ENCODE results near the gene HOXC13. TPM values are rescaled to one million over a fixed set of nuclear protein-coding genes. Genes with fewer than 3 reads are reported as not detected.

Gene HOXC13
- total and polyA plus RNA-seq, 2 experiments from 2014 or later: 0.20 to 0.69 TPM

DNA sequence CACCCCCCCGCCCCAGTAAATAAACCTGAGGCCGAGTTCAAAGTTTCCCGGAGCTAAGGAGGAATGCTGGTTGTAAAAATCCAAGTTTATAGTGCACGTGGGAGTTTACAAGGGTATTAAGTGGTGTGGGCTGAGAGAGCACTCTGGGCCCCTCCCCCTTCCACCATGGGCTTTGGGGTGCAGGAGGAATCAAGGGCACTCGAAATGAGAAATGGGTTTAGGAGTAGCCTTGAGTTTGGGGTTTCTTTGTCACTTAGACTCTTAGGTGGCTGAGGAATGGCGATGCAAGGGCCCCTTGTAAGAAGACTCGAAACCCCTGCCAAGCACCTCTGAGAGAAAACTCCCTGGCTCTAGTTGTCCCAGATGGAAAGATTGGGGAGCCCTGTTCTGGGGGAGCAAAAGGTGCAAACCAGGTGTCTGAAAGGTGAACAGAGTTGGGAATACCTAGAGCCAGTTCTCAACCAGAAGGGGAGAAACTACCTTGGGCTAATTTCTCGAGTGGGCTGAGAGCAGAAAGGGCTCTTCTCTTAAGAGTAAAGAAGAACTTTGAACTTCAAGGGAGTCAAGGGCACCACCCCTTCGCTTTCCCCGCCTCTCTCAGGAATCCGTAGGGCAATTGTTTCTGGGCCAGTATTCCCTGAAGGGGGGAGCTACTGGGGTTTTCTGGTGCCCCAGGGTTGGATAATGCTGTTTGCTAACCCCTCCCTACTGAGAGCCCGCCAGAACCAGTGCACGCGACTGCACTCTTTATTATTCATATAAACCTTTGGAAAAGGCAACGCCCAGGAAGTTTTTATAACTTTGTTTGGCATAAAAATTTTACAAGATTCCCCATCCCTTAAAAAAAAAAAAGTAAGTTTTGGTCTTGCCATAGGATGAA is 40.1 kb downstream of the HOXC13 start:
- Histone ChIP-seq H3K4me2 (peak overlapping the region; percentile 72), H4K20me1 (ENCODE audit: insufficient read depth, poor library complexity, severe bottlenecking) (no peaks in the 10 kb centered on the region), H3K9me3 (ENCODE audit: low read depth) (no peaks in the 10 kb centered on the region), H3K79me2 (no peaks in the 10 kb centered on the region), H3K9me2 (replicated peaks; ENCODE audit: insufficient read depth) (no peaks in the 10 kb centered on the region), H3K4me1 (ENCODE audit: insufficient read depth) (peaks cover 34% of the 10 kb centered on the region), H3K27me3 (peaks cover 90% of the 10 kb centered on the region), H3K4me3 (no peak overlapping the region), H3K27ac (peak overlapping the region; percentile 95), H2AFZ (no peak overlapping the region), H3K36me3 (replicated peaks; ENCODE audit: insufficient read depth, low read depth) (no peaks in the 10 kb centered on the region)
- 13% methylated on average over 14 of the region's 15 CpGs for WGBS (ENCODE audit: low lambda C conversion rate, missing lambda C conversion rate)
- TF ChIP-seq, protein P1, sequence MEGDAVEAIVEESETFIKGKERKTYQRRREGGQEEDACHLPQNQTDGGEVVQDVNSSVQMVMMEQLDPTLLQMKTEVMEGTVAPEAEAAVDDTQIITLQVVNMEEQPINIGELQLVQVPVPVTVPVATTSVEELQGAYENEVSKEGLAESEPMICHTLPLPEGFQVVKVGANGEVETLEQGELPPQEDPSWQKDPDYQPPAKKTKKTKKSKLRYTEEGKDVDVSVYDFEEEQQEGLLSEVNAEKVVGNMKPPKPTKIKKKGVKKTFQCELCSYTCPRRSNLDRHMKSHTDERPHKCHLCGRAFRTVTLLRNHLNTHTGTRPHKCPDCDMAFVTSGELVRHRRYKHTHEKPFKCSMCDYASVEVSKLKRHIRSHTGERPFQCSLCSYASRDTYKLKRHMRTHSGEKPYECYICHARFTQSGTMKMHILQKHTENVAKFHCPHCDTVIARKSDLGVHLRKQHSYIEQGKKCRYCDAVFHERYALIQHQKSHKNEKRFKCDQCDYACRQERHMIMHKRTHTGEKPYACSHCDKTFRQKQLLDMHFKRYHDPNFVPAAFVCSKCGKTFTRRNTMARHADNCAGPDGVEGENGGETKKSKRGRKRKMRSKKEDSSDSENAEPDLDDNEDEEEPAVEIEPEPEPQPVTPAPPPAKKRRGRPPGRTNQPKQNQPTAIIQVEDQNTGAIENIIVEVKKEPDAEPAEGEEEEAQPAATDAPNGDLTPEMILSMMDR (IDR thresholded peaks at IDR 0.05; ENCODE audit: poor library complexity): no peak
- TF ChIP-seq EZH2phosphoT487 (IDR thresholded peaks at IDR 0.05; ENCODE audit: low read depth, severe bottlenecking, unreplicated experiment): peak; percentile 67
- DNase-seq (ENCODE audit: low spot score): peak; percentile 84

DNA sequence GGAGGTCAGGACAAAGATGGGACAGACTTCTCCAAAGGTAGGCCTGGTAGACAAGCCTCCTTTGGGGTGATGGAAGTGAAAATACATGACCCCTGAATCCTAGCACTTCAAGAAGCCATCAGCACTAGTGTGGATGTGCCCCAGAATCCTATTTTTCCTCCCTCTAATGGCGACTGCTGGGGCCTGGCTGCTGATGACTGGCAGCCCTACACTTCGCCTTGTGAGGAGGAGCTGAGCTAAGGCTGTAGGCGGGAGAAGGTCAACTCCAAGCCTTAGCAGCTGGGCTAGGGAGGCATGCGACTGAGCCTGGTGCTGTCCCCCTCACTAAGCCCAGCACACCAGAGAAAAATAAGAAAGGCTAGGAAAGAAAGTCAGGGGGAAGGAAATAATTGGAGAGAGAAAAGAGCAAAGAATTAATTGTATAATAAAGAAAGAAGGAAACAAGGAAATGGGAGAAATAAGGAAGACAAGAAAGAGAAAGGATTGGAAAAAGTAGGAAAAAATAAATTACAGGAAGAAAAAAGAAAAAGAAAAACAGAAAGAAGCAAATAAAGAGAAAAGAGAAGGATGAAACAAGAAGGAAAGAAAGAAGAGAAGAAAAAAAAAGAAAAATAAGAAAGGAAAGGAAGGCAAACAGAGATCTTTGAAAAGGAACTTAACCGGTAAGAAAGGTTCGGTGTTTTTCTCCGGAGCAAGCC is 41.6 kb downstream of the HOXC13 start:
- H3K4me1 ChIP-seq (ENCODE audit: insufficient read depth): peaks cover 26% of the 10 kb centered on the region
- H4K20me1 ChIP-seq (ENCODE audit: insufficient read depth, poor library complexity, severe bottlenecking): no peaks in the 10 kb centered on the region
- no peak overlapping the region for H3K4me2 ChIP-seq
- no peak overlapping the region for H3K4me3 ChIP-seq
- H3K36me3 ChIP-seq (replicated peaks; ENCODE audit: insufficient read depth, low read depth): no peaks in the 10 kb centered on the region
- no peaks in the 10 kb centered on the region for H3K9me3 ChIP-seq (ENCODE audit: low read depth)
- no peak overlapping the region for H3K27ac ChIP-seq
- H3K79me2 ChIP-seq: no peaks in the 10 kb centered on the region
- H2AFZ ChIP-seq: no peak overlapping the region
- H3K9me2 ChIP-seq (replicated peaks; ENCODE audit: insufficient read depth): no peaks in the 10 kb centered on the region
- 46% methylated on average over 7 of the region's 7 CpGs for WGBS (ENCODE audit: low lambda C conversion rate, missing lambda C conversion rate)
- peaks cover 87% of the 10 kb centered on the region for H3K27me3 ChIP-seq
- no peak for TF ChIP-seq EZH2 (IDR thresholded peaks at IDR 0.05; ENCODE audit: borderline replicate concordance)
- TF ChIP-seq, protein P1 (IDR thresholded peaks at IDR 0.05; ENCODE audit: poor library complexity): no peak
- TF ChIP-seq EZH2phosphoT487 (IDR thresholded peaks at IDR 0.05; ENCODE audit: low read depth, severe bottlenecking, unreplicated experiment): no peak
- no peak for DNase-seq (ENCODE audit: low spot score)

DNA sequence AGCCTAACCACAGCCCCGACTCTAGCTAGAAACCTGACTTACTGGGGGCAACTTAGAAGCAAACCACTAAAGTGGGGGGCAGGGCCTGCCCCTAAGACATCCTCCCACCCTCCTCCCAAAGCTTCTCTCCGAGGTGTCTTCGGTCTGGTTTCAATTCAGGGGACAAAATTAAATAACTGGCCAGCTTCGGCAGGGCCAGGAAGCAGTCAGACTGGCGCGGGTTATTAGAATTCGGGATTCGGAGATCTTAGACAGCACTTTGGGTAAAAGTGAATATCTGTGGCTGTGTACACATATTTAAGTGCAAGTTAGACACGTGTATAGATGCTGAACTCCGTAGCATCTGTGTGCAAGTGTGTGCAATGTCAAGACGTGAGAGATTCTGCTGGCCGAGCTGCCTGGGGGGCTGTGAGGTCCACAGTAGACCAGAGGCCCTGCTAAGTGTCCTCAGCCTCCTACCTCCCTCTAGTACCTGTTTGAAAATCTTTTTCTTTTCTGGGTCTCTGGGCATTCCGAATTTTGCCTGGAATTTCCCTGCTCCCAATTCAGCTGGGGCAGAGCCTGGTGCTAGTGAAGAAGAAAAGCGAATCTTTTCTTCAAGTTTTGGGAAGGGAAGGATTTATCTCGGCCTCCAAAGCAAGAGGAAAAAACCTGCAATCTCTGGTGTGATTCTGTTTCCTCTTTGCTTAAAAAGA is 42.3 kb downstream of the HOXC13 start:
- Histone ChIP-seq H3K9me3 (ENCODE audit: low read depth) (no peaks in the 10 kb centered on the region), H3K36me3 (replicated peaks; ENCODE audit: insufficient read depth, low read depth) (no peaks in the 10 kb centered on the region), H3K9me2 (replicated peaks; ENCODE audit: insufficient read depth) (no peaks in the 10 kb centered on the region), H3K4me2 (no peak overlapping the region), H3K4me3 (no peak overlapping the region), H4K20me1 (ENCODE audit: insufficient read depth, poor library complexity, severe bottlenecking) (no peaks in the 10 kb centered on the region), H3K27me3 (peaks cover 88% of the 10 kb centered on the region), H2AFZ (no peak overlapping the region), H3K4me1 (ENCODE audit: insufficient read depth) (peaks cover 31% of the 10 kb centered on the region), H3K79me2 (no peaks in the 10 kb centered on the region), H3K27ac (no peak overlapping the region)
- TF ChIP-seq, protein P1 (IDR thresholded peaks at IDR 0.05; ENCODE audit: poor library complexity): no peak
- TF ChIP-seq EZH2 (IDR thresholded peaks at IDR 0.05; ENCODE audit: borderline replicate concordance) (no peak), EZH2phosphoT487 (IDR thresholded peaks at IDR 0.05; ENCODE audit: low read depth, severe bottlenecking, unreplicated experiment) (no peak)
- 62% methylated on average over 15 of the region's 15 CpGs for WGBS (ENCODE audit: low lambda C conversion rate, missing lambda C conversion rate)
- no peak for DNase-seq (ENCODE audit: low spot score)
